Tibial nerve (tissue), 3 donors: ENCODE results near the gene DDTL.
"Not testable (repeated sequence)": the region's sequence is repeated elsewhere in the genome, so short reads cannot be mapped to it uniquely, and the experiment has no call there.

Source experiments
- CTCF ChIP-seq, 5 experiments: fragments of 200-600 bp in 3 of 5; fragments of 450-650 bp in 2 of 5; sonication (generic) in 3 of 5; IDR thresholded peaks; one replicate each; pipeline ENCODE4 v1.5.1; 2016 to 2019; ENCODE audit warnings: antibody characterized with exemption in 5 of 5, mild to moderate bottlenecking in 3 of 5, moderate library complexity in 2 of 5
- POLR2A ChIP-seq, 2 donors: fragments of 450-650 bp; IDR thresholded peaks; one replicate each; pipeline ENCODE4 v1.6.1; 2017; ENCODE audit warnings: antibody characterized with exemption in 2 of 2, mild to moderate bottlenecking in 2 of 2, moderate library complexity in 2 of 2

GRCh38 chr22:23974345-23974744, 7.7 kb downstream of the DDTL start, which contains the start of gene DDT:
- TF ChIP-seq POLR2A, CTCF (IDR thresholded peaks at IDR 0.05): not testable (repeated sequence)
